Measurements from ENCODE around the gene CDC42BPG.
A peak's percentile ranks its signal among the peaks of the same experiment; 100 is the strongest.

Gene CDC42BPG

DNA sequence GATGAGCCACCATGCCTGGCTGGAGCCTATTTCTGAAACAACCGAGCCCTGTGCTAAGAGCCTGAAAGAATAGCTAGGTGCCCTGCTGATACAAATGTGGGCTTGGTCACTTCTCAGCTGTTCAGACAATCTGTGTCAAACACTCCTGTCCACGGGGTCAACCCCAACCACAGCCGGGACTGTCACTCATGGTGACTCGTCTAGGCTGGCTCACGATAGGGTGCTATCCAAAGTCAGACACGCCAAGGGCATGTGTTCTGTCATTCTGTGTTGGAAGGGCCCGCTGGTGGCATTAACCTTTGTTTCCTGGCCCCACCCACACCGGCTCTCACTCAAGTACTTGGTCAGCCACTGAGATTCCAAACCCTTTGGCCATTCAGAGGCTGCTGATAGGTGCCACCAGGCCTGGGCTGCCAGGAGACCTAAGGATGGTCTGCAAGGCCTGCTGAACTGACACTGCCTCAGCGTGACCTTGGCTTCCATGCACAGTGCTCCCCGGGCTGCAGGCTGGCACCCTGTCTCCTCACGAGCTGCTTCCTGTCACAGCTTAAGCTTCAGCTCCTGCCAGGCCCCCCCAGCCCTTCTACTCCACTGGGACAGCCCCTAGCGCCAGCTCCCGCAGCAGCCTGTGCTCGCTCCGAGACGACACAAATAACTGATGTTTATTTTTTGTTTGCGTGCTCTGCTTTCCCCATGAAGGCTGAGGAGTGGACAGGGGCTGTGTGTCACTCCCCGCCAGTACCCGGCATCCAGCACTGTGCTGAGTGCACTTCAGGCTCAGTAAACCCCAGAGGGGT lies 14.2 kb upstream of the CDC42BPG start:
- H3K27ac ChIP-seq (ENCODE audit: low read depth in 2 of 2, low read length in 2 of 2): peak overlapping the region; percentile 52 to 82
- no peak overlapping the region for H3K9ac ChIP-seq (ENCODE audit: low read depth in 1 of 2, low read length in 2 of 2)
- H3K4me1 ChIP-seq (ENCODE audit: control insufficient read depth in 2 of 2, insufficient read depth in 2 of 2, low read length in 2 of 2): peaks cover 58 to 65% of the 10 kb centered on the region in 2 donors
- H3K9me3 ChIP-seq (ENCODE audit: control insufficient read depth in 2 of 2, low read length in 2 of 2): no peaks in the 10 kb centered on the region
- no peaks in the 10 kb centered on the region for H3K27me3 ChIP-seq (ENCODE audit: control insufficient read depth in 2 of 2, insufficient read depth in 2 of 2, low read length in 2 of 2)
- no peak overlapping the region for H3K4me3 ChIP-seq (ENCODE audit: low read length in 2 of 2)
- H3K36me3 ChIP-seq (ENCODE audit: control insufficient read depth in 2 of 2, insufficient read depth in 2 of 2, low read length in 2 of 2): peaks cover 32 to 34% of the 10 kb centered on the region in 2 donors

DNA sequence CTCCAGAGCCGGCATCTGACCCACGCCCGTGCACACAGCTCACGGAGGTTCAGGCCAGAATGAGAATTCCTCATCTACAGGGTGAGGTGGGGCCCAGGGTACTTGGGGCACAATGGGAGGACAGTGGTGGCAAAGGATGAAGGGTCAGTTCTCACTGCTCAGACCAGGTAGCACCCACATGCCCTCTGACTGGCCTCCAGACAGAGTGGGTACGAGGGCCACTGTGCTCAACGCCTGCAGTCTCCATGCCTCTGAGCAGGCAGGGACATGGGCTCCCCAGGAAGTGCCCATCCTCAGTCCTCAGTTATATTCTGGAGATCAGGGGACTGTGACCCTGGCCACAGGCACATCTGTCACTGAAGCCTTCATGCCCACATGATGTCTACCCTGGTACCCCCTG lies 13.0 kb upstream of the CDC42BPG start:
- Histone ChIP-seq H3K27ac (ENCODE audit: low read depth in 2 of 2, low read length in 2 of 2) (peak overlapping the region in 1 of 2 donors; percentile 48), H3K36me3 (ENCODE audit: control insufficient read depth in 2 of 2, insufficient read depth in 2 of 2, low read length in 2 of 2) (peaks cover 38 to 39% of the 10 kb centered on the region in 2 donors), H3K4me3 (ENCODE audit: low read length in 2 of 2) (no peak overlapping the region), H3K27me3 (ENCODE audit: control insufficient read depth in 2 of 2, insufficient read depth in 2 of 2, low read length in 2 of 2) (no peaks in the 10 kb centered on the region), H3K4me1 (ENCODE audit: control insufficient read depth in 2 of 2, insufficient read depth in 2 of 2, low read length in 2 of 2) (peaks cover 56 to 66% of the 10 kb centered on the region in 2 donors), H3K9ac (ENCODE audit: low read depth in 1 of 2, low read length in 2 of 2) (no peak overlapping the region), H3K9me3 (ENCODE audit: control insufficient read depth in 2 of 2, low read length in 2 of 2) (no peaks in the 10 kb centered on the region)

- Histone ChIP-seq H3K9me3 (ENCODE audit: control insufficient read depth in 2 of 2, low read length in 2 of 2) (no peaks in the 10 kb centered on the region), H3K36me3 (ENCODE audit: control insufficient read depth in 2 of 2, insufficient read depth in 2 of 2, low read length in 2 of 2) (peaks cover 38 to 40% of the 10 kb centered on the region in 2 donors), H3K4me3 (ENCODE audit: low read length in 2 of 2) (no peak overlapping the region), H3K4me1 (ENCODE audit: control insufficient read depth in 2 of 2, insufficient read depth in 2 of 2, low read length in 2 of 2) (peaks cover 63 to 64% of the 10 kb centered on the region in 2 donors), H3K27ac (ENCODE audit: low read depth in 2 of 2, low read length in 2 of 2) (peak overlapping the region; percentile 72 to 77), H3K9ac (ENCODE audit: low read depth in 1 of 2, low read length in 2 of 2) (peak overlapping the region in 1 of 2 donors; percentile 6), H3K27me3 (ENCODE audit: control insufficient read depth in 2 of 2, insufficient read depth in 2 of 2, low read length in 2 of 2) (no peaks in the 10 kb centered on the region)
Measured at GRCh38 chr11:64856382-64857227, 12.2 kb upstream of the CDC42BPG start.

- Histone ChIP-seq H3K27ac (ENCODE audit: low read depth in 2 of 2, low read length in 2 of 2) (peak overlapping the region; percentile 72 to 77), H3K4me3 (ENCODE audit: low read length in 2 of 2) (no peak overlapping the region), H3K36me3 (ENCODE audit: control insufficient read depth in 2 of 2, insufficient read depth in 2 of 2, low read length in 2 of 2) (peaks cover 38 to 40% of the 10 kb centered on the region in 2 donors), H3K9me3 (ENCODE audit: control insufficient read depth in 2 of 2, low read length in 2 of 2) (no peaks in the 10 kb centered on the region), H3K4me1 (ENCODE audit: control insufficient read depth in 2 of 2, insufficient read depth in 2 of 2, low read length in 2 of 2) (peaks cover 64 to 67% of the 10 kb centered on the region in 2 donors), H3K27me3 (ENCODE audit: control insufficient read depth in 2 of 2, insufficient read depth in 2 of 2, low read length in 2 of 2) (no peaks in the 10 kb centered on the region), H3K9ac (ENCODE audit: low read depth in 1 of 2, low read length in 2 of 2) (peak overlapping the region in 1 of 2 donors; percentile 28)
Measured at GRCh38 chr11:64855596-64856304, 11.3 kb upstream of the CDC42BPG start.

GRCh38 chr11:64854534-64855502 lies 10.4 kb upstream of the CDC42BPG start:
- peak overlapping the region; percentile 72 to 77 for H3K27ac ChIP-seq (ENCODE audit: low read depth in 2 of 2, low read length in 2 of 2)
- peak overlapping the region; percentile 6 to 13 for H3K4me3 ChIP-seq (ENCODE audit: low read length in 2 of 2)
- no peaks in the 10 kb centered on the region for H3K27me3 ChIP-seq (ENCODE audit: control insufficient read depth in 2 of 2, insufficient read depth in 2 of 2, low read length in 2 of 2)
- H3K9ac ChIP-seq (ENCODE audit: low read depth in 1 of 2, low read length in 2 of 2): peak overlapping the region; percentile 32 to 52
- peaks cover 36 to 37% of the 10 kb centered on the region in 2 donors for H3K36me3 ChIP-seq (ENCODE audit: control insufficient read depth in 2 of 2, insufficient read depth in 2 of 2, low read length in 2 of 2)
- peaks cover 61 to 67% of the 10 kb centered on the region in 2 donors for H3K4me1 ChIP-seq (ENCODE audit: control insufficient read depth in 2 of 2, insufficient read depth in 2 of 2, low read length in 2 of 2)
- no peaks in the 10 kb centered on the region for H3K9me3 ChIP-seq (ENCODE audit: control insufficient read depth in 2 of 2, low read length in 2 of 2)

DNA sequence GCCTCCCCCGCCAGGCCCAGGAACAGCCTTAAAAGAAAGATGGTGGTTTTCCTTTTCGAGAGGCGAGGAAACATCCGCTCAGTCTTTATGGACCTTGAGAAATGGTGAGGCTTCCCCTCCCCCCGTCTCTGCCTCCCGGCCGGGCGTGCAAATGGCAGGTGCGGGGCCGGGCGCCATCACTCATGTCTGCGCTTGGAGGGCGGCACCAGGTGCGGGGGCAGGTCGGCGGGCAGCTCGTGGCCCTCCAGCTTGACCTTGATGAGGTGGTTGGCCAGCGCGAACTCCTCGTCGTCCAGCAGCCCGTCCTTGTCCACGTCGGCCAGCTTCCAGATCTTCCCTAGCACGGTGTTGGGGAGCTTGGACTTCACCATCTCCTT lies 9.7 kb upstream of the CDC42BPG start:
- peaks cover 64 to 70% of the 10 kb centered on the region in 2 donors for H3K4me1 ChIP-seq (ENCODE audit: control insufficient read depth in 2 of 2, insufficient read depth in 2 of 2, low read length in 2 of 2)
- peak overlapping the region in 1 of 2 donors; percentile 52 for H3K9ac ChIP-seq (ENCODE audit: low read depth in 1 of 2, low read length in 2 of 2)
- peak overlapping the region in 1 of 2 donors; percentile 6 for H3K4me3 ChIP-seq (ENCODE audit: low read length in 2 of 2)
- peak overlapping the region; percentile 72 to 77 for H3K27ac ChIP-seq (ENCODE audit: low read depth in 2 of 2, low read length in 2 of 2)
- H3K27me3 ChIP-seq (ENCODE audit: control insufficient read depth in 2 of 2, insufficient read depth in 2 of 2, low read length in 2 of 2): no peaks in the 10 kb centered on the region
- peaks cover 31 to 32% of the 10 kb centered on the region in 2 donors for H3K36me3 ChIP-seq (ENCODE audit: control insufficient read depth in 2 of 2, insufficient read depth in 2 of 2, low read length in 2 of 2)
- H3K9me3 ChIP-seq (ENCODE audit: control insufficient read depth in 2 of 2, low read length in 2 of 2): no peaks in the 10 kb centered on the region

DNA sequence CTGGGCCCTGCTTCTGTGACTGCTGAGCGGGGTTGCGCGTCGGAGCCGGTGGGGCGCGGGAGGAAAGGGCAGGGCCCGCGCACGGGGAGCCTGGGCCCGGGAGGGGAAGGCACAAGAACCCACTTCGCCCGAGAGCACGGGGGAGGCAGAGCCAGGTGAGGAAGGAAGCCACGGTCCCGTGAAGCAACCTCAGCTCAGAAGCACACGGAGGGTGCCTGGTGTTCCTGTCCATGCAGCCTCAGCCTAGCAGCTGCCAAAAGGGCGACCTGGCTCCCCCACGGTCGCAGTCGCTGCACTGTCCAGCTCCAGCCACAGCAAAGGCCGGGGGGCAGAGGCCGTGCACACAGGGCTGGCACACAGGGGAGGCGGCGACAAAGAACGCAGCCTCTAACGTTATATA lies 9.3 kb upstream of the CDC42BPG start:
- H3K9me3 ChIP-seq (ENCODE audit: control insufficient read depth in 2 of 2, low read length in 2 of 2): no peaks in the 10 kb centered on the region
- no peaks in the 10 kb centered on the region for H3K27me3 ChIP-seq (ENCODE audit: control insufficient read depth in 2 of 2, insufficient read depth in 2 of 2, low read length in 2 of 2)
- peaks cover 66 to 70% of the 10 kb centered on the region in 2 donors for H3K4me1 ChIP-seq (ENCODE audit: control insufficient read depth in 2 of 2, insufficient read depth in 2 of 2, low read length in 2 of 2)
- peak overlapping the region in 1 of 2 donors; percentile 77 for H3K27ac ChIP-seq (ENCODE audit: low read depth in 2 of 2, low read length in 2 of 2)
- H3K9ac ChIP-seq (ENCODE audit: low read depth in 1 of 2, low read length in 2 of 2): no peak overlapping the region
- H3K36me3 ChIP-seq (ENCODE audit: control insufficient read depth in 2 of 2, insufficient read depth in 2 of 2, low read length in 2 of 2): peaks cover 28 to 30% of the 10 kb centered on the region in 2 donors
- no peak overlapping the region for H3K4me3 ChIP-seq (ENCODE audit: low read length in 2 of 2)

DNA sequence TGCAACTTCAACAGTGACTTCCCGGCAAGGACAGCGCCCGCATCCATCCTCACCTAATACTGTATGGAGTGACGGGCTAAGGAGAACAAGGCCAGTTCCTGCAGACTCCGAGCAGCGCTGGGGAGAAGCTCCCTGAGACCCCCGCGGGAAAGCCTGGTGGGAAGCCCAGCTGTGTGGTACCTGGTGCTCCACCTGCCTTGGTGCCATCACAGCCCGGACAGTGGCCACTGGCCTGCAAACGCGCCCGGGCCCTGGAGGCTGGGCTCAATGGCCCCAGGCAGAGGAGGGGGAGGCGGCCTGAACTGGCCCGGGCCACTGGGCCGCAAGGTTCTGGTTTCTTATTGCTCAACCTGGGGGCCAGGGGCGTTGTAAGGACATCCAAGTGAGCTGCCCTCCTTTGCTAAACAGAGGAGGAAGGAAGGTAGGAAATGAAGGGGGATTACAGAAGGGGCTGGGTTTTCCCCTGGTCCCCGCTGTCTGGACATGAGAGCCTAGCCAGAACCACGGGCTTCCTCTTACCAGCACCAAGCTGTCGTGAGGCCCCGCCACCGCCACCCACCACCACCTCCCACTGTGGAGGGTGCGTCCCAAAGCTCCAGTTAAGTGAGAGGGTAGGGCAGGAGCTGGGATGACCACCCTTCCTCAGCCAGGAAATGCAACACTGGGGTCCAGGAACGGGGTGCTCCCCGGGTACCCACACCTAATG lies 8.5 kb upstream of the CDC42BPG start:
- peak overlapping the region in 1 of 2 donors; percentile 39 for H3K9ac ChIP-seq (ENCODE audit: low read depth in 1 of 2, low read length in 2 of 2)
- H3K27me3 ChIP-seq (ENCODE audit: control insufficient read depth in 2 of 2, insufficient read depth in 2 of 2, low read length in 2 of 2): no peaks in the 10 kb centered on the region
- peak overlapping the region; percentile 67 to 77 for H3K27ac ChIP-seq (ENCODE audit: low read depth in 2 of 2, low read length in 2 of 2)
- peaks cover 24 to 27% of the 10 kb centered on the region in 2 donors for H3K36me3 ChIP-seq (ENCODE audit: control insufficient read depth in 2 of 2, insufficient read depth in 2 of 2, low read length in 2 of 2)
- H3K9me3 ChIP-seq (ENCODE audit: control insufficient read depth in 2 of 2, low read length in 2 of 2): no peaks in the 10 kb centered on the region
- H3K4me3 ChIP-seq (ENCODE audit: low read length in 2 of 2): no peak overlapping the region
- peaks cover 71 to 73% of the 10 kb centered on the region in 2 donors for H3K4me1 ChIP-seq (ENCODE audit: control insufficient read depth in 2 of 2, insufficient read depth in 2 of 2, low read length in 2 of 2)

Data from mucosa of rectum (tissue), 2 donors.